GM19351 (cell line): Measurements from ENCODE around the gene SMIM35.
A peak's percentile ranks its signal among the peaks of the same experiment; 100 is the strongest.
"Not testable (repeated sequence)": the region's sequence is repeated elsewhere in the genome, so short reads cannot be mapped to it uniquely, and the experiment has no call there.

ENCODE experiments used
- ATAC-seq: cut with Tn5 transposase; IDR thresholded peaks from one replicate; pipeline ENCODE4 v1.9.1; 2021; ENCODE audit warnings: mild to moderate bottlenecking, moderate library complexity; ENCODE audit not compliant: unreplicated experiment

SMIM35 gene

GRCh38 chr11:117992136-117992535 is 94.6 kb downstream of the SMIM35 start:
- ATAC-seq: no peak

- ATAC-seq: no peak
Observed at GRCh38 chr11:117989351-117990102, 97.2 kb downstream of the SMIM35 start.

GRCh38 chr11:117986981-117987574 is 99.7 kb downstream of the SMIM35 start:
- ATAC-seq: peak; percentile 48

- peak; percentile 88 for ATAC-seq
Observed at GRCh38 chr11:117985953-117986887, 100.5 kb downstream of the SMIM35 start, which contains the start of gene IL10RA. Gene IL10RA (plus strand): TSS chr11:117986394. CDS start chr11:117986468, 74 bp downstream.

- no peak for ATAC-seq
Observed at GRCh38 chr11:117984476-117984875, 102.3 kb downstream of the SMIM35 start.

- no peak for ATAC-seq
Observed at GRCh38 chr11:117983163-117983475, 103.6 kb downstream of the SMIM35 start.

- ATAC-seq: no peak
Observed at GRCh38 chr11:117980720-117981119, 106.0 kb downstream of the SMIM35 start.

- ATAC-seq: no peak
Observed at GRCh38 chr11:117980280-117980679, 106.5 kb downstream of the SMIM35 start.

- ATAC-seq: no peak
Observed at GRCh38 chr11:117979481-117980211, 107.1 kb downstream of the SMIM35 start.

GRCh38 chr11:117978991-117979390 is 107.8 kb downstream of the SMIM35 start:
- no peak for ATAC-seq

GRCh38 chr11:117978291-117978910 is 108.4 kb downstream of the SMIM35 start:
- ATAC-seq: not testable (repeated sequence)

GRCh38 chr11:117977612-117978264 is 109.0 kb downstream of the SMIM35 start:
- ATAC-seq: not testable (repeated sequence)

- ATAC-seq: no peak
Observed at GRCh38 chr11:117977029-117977428, 109.7 kb downstream of the SMIM35 start.

GRCh38 chr11:117976445-117976844 is 110.3 kb downstream of the SMIM35 start:
- ATAC-seq: no peak

GRCh38 chr11:117973503-117973860 is 113.3 kb downstream of the SMIM35 start:
- no peak for ATAC-seq

GRCh38 chr11:117972629-117973502 is 113.9 kb downstream of the SMIM35 start:
- ATAC-seq: no peak

GRCh38 chr11:117972044-117972443 is 114.7 kb downstream of the SMIM35 start:
- no peak for ATAC-seq

- ATAC-seq: no peak
Observed at GRCh38 chr11:117970400-117971024, 116.3 kb downstream of the SMIM35 start.
